C1 segment of cervical spinal cord (tissue), 14 donors: ENCODE data around the gene EXPH5.

Source experiments
- DNase-seq, 14 donors: peaks; one replicate each; lab custom pipeline; 2025; lab: John Stamatoyannopoulos, UW

EXPH5 gene

GRCh38 chr11:108561535-108561991 lies 32.0 kb downstream of the EXPH5 start:
- DNase-seq: no peak

GRCh38 chr11:108559904-108560303 lies 33.7 kb downstream of the EXPH5 start:
- no peak for DNase-seq

- peak in 1 of 14 donors; percentile 10 for DNase-seq
These were observed 34.2 kb downstream of the EXPH5 start for GRCh38 chr11:108559340-108559739.

- no peak for DNase-seq
These were observed 35.3 kb downstream of the EXPH5 start for GRCh38 chr11:108558222-108558621.

- no peak for DNase-seq
These were observed 37.5 kb downstream of the EXPH5 start for GRCh38 chr11:108556019-108556418.

GRCh38 chr11:108551651-108552462 lies 41.7 kb downstream of the EXPH5 start:
- peak in 1 of 14 donors; percentile 30 for DNase-seq

- no peak for DNase-seq
These were observed 44.2 kb downstream of the EXPH5 start for GRCh38 chr11:108549319-108549885.

GRCh38 chr11:108545909-108546501 lies 47.6 kb downstream of the EXPH5 start:
- DNase-seq: no peak

GRCh38 chr11:108543316-108543964 lies 50.1 kb downstream of the EXPH5 start:
- no peak for DNase-seq

- no peak for DNase-seq
These were observed 52.0 kb downstream of the EXPH5 start for GRCh38 chr11:108541531-108541930.

GRCh38 chr11:108538502-108538901 lies 55.1 kb downstream of the EXPH5 start:
- no peak for DNase-seq

- no peak for DNase-seq
These were observed 55.5 kb downstream of the EXPH5 start for GRCh38 chr11:108538022-108538424.

GRCh38 chr11:108536783-108537182 lies 56.8 kb downstream of the EXPH5 start:
- DNase-seq: no peak

GRCh38 chr11:108535384-108535955 lies 58.1 kb downstream of the EXPH5 start:
- no peak for DNase-seq

- peak in 1 of 14 donors; percentile 24 for DNase-seq
These were observed 59.2 kb downstream of the EXPH5 start for GRCh38 chr11:108534274-108534882.

GRCh38 chr11:108530426-108530825 lies 63.1 kb downstream of the EXPH5 start:
- DNase-seq: peak in 1 of 14 donors; percentile 67

- no peak for DNase-seq
These were observed 66.2 kb downstream of the EXPH5 start for GRCh38 chr11:108527382-108527781.

GRCh38 chr11:108525161-108525560 lies 68.4 kb downstream of the EXPH5 start:
- no peak for DNase-seq

- DNase-seq: no peak
These were observed 69.1 kb downstream of the EXPH5 start for GRCh38 chr11:108524422-108524821.

GRCh38 chr11:108522318-108522717 lies 71.2 kb downstream of the EXPH5 start:
- no peak for DNase-seq

GRCh38 chr11:108518581-108518980 lies 75.0 kb downstream of the EXPH5 start:
- DNase-seq: no peak
